Measurements from ENCODE around the gene KRT75.

DNA sequence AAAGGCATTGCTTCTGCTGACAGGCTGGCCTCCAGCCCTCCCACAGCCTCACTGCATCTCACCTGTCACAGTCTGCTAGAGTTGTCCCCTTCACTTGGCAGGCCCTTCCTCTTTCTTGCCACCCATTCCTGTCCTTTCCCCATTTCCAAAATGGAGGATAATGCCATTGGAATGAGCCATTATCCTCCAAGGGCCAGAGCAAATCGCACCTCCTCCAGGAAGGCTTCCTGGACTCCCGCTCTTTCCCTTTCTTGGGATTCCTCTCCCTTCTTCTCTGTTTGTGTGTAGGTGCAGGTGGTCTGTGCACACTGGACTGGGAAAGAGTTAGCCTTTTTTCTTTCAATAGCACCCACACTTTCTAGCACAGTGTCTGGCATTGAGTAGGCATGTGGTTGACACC lies 31.8 kb downstream of the KRT75 start:
- TF ChIP-seq EZH2phosphoT487 (IDR thresholded peaks at IDR 0.05; ENCODE audit: insufficient read depth, low read depth) (no peak), EZH2 (IDR thresholded peaks at IDR 0.05; ENCODE audit: insufficient read depth, poor library complexity, severe bottlenecking) (no peak)

Measured in GM23248 (cell line).